Non-pigmented ciliary epithelial cell (primary cell): ENCODE measurements around the gene ANXA2.
A peak's percentile ranks its signal among the peaks of the same experiment; 100 is the strongest.
"Not testable (repeated sequence)": the region's sequence is repeated elsewhere in the genome, so short reads cannot be mapped to it uniquely, and the experiment has no call there.

Source experiments
- DNase-seq: peaks from one replicate; pipeline ENCODE4 v3.0.0-alpha.2; 2010; ENCODE audit warnings: low read depth

Gene ANXA2

GRCh38 chr15:60397772-60398445 lies at the start of gene ANXA2:
Gene ANXA2, minus strand, starts transcription at chr15:60397986. Its CDS starts 11,911 bp downstream, at chr15:60386075.
- DNase-seq = no peak

GRCh38 chr15:60444289-60444912 lies 46.6 kb upstream of the ANXA2 start:
- no peak for DNase-seq

DNA sequence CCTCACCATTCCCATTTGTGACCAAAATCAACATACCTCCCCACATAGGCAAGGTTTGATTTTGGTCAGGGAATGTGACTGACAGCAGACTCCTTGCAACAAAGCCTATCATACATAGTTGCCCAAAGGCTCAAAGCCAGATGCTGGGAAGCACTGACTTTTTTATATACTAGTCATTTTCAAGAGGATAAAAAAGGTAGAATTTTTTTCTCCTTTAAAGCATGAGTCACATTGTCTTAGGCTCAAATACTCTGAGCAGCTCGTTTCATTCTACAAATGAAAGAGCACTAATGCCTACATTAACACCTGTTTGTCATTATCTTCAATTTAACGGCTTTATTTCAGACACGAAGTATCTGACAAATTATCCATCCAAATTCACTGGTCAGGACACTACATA lies 45.0 kb upstream of the ANXA2 start:
- DNase-seq = no peak

- DNase-seq = no peak
Measured at GRCh38 chr15:60442031-60442650, 44.4 kb upstream of the ANXA2 start.

- no peak for DNase-seq
Measured at GRCh38 chr15:60441331-60441730, 43.5 kb upstream of the ANXA2 start.

GRCh38 chr15:60438646-60439045 lies 40.9 kb upstream of the ANXA2 start:
- DNase-seq = no peak

- no peak for DNase-seq
Measured at GRCh38 chr15:60428935-60429334, 31.1 kb upstream of the ANXA2 start.

GRCh38 chr15:60426870-60427508 lies 29.2 kb upstream of the ANXA2 start:
- no peak for DNase-seq

GRCh38 chr15:60425461-60425860 lies 27.7 kb upstream of the ANXA2 start:
- DNase-seq = no peak

DNA sequence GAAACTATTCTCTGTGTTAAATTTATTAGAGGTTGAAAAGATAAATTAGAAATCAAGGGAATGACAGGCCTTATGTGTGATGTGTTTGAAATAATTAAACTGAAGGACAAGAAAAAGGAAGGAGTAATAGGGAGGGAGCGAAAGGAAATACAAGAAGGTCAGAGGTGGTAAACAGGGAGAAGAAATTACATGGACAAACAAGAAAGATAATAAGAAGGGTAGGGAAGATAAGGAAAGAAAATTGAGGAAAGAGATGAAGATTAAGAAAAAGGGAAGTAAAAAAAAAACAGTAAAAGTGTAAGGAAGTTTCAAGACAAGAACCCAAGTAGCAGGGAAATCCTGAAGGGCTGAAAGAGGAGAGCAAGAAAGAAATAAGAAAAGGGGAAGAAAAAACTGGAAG lies 26.2 kb upstream of the ANXA2 start:
- DNase-seq = no peak

DNA sequence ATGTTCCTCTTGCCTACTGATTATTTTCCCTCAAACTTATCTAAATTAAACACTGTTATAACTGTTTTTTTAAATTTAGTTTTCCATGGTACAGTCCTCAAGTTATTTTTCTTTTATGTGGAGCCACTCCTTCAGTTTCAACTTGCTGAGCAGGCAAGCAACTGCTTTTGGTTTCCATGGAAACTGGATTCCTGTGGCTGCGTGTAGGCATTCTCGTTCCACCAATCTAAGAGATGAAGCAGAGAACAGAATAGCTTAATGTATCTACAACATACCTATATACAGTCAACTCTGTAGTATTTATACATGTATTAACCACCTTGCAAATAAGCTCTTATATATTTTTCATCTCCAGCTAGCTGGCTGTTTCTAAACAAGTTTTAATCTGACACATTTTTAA lies 25.8 kb upstream of the ANXA2 start:
- DNase-seq = peak; percentile 84

- DNase-seq = no peak
Measured at GRCh38 chr15:60421544-60421943, 23.8 kb upstream of the ANXA2 start.

GRCh38 chr15:60420203-60420716 lies 22.5 kb upstream of the ANXA2 start:
- no peak for DNase-seq

- DNase-seq = no peak
Measured at GRCh38 chr15:60419753-60420152, 22.0 kb upstream of the ANXA2 start.

GRCh38 chr15:60418096-60418495 lies 20.3 kb upstream of the ANXA2 start:
- no peak for DNase-seq

DNA sequence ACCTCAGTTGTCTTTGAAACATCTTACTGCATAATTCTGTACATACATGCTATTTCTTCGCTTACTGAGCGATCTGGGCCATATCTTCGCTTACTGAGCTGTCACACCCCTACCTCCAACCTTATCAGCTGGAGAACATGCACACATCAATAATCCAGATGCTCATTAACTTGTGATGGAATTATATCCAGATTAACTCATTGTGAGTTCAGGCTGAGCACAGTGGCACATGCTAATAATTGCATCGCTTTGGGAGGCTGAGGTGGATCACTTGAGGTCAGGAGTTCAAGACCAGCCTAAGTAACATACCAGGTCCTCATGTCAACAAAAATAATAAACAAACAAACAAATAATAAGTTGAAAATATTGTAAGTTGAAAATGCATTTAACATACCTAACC lies 19.3 kb upstream of the ANXA2 start:
- DNase-seq = no peak

GRCh38 chr15:60416484-60416883 lies 18.7 kb upstream of the ANXA2 start:
- DNase-seq = no peak

- DNase-seq = no peak
Measured at GRCh38 chr15:60414016-60414682, 16.4 kb upstream of the ANXA2 start.

DNA sequence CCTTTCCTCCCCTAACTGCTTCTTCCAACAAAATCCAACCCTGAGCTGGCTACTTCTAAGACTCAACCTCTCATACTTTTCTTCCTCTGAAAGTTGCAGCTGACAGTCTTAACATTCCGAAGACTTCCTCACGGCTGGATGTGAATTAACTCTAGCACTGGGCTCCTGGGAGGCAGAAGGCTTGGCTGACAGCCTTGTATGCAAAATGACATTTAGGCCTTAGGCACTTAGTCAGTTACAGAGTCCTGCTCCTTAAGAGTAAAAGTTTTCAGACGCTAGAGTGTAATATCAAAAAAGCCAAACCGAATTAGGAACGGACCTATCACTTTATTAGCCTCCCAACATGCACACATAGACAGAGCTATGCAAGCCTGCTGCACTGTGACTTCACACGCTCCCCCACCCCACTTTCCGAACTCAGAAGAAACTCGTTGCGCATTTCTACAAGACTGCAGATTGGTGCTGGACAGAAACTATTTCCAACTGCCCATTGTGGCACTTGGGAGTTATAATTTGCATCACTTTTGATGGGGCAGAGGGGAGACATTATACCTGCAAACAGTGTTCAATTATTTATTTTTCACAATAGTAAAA lies 15.5 kb upstream of the ANXA2 start:
- DNase-seq = no peak

DNA sequence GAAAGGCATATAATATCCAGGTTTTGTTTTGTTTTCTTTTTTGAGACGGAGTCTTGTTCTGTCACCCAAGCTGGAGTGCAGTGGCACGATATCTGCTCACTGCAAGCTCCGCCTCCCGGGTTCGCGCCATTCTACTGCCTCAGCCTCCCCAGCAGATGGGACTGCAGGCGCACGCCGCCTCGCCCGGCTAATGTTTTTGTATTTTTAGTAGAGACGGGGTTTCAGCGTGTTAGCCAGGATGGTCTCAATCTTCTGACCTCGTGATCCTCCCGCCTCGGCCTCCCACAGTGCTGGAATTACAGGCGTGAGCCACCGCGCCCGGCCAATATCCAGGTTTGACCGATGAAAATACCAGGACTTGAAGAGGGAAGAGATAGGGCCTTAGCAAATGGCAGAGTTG lies 15.0 kb upstream of the ANXA2 start:
- DNase-seq = not testable (repeated sequence)

DNA sequence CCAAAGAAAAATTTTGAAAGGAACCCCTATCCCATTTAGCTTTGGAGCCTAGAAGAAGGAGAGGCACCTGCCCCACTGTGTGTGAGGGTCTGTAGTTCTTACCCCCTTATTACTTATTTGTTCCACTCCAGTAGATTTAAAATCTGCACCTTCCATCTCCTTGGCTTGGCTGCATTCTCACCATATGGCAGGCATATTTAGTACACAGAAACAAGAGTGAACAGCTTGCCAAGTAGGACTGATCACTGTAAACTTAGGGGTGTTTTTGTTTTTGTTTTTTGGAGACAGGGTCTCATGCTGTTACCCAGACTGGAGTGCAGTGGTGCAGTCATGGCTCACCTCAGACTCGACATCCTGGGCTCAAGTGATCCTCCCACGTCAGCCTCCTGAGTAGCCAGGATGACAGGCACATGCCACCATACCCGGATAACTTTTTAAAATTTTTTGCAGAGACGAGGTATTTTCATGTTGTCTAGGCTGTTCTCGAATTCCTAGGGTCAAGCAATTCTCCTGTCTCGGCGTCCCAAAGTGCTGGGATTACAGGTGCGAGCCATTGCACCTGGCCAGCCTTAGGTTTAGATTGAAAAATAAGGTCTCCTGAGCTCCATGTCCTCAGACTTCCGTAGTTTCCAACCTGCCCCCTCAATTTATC lies 14.1 kb upstream of the ANXA2 start:
- no peak for DNase-seq
